HEK293 (cell line): ENCODE data around the gene GNRHR.

Source experiments
- CTCF ChIA-PET: fragments of 350-600 bp; formaldehyde crosslinking; extraction: SDS; loops from one replicate; lab custom pipeline; 2021; ENCODE audit warnings: antibody characterized with exemption; lab: Yijun Ruan, JAX
- POLR2A ChIA-PET: fragments of 300-600 bp; formaldehyde crosslinking; extraction: SDS; loops from one replicate; lab custom pipeline; 2020; ENCODE audit warnings: antibody characterized with exemption, inconsistent platforms; lab: Yijun Ruan, JAX
- H3K27ac ChIP-seq: fragments of 200-500 bp; sonication (Bioruptor generic); 2 replicates; pipeline ENCODE4 v1.5.1; 2014; ENCODE audit warnings: low read depth, low read length, control low read depth, inconsistent platforms; ENCODE audit errors: extremely low read depth
- H3K36me3 ChIP-seq, 2 experiments: fragments of 200-500 bp in 1 of 2; sonication (Bioruptor generic) in 1 of 2; 1 replicate in 1 of 2; 2 replicates in 1 of 2; pipeline ENCODE4 v1.5.1; 2014 to 2017; ENCODE audit warnings: inconsistent platforms in 2 of 2, low read length in 2 of 2; ENCODE audit not compliant: control insufficient read depth in 2 of 2, insufficient read depth in 1 of 2
- H3K4me1 ChIP-seq: fragments of 200-500 bp; sonication (Bioruptor generic); 2 replicates; pipeline ENCODE4 v1.5.1; 2014; ENCODE audit warnings: mild to moderate bottlenecking, low read length, inconsistent platforms; ENCODE audit not compliant: control insufficient read depth, insufficient read depth
- H3K4me3 ChIP-seq: 2 replicates; pipeline ENCODE4 v1.5.1; 2011; ENCODE audit warnings: low read depth, mild to moderate bottlenecking, control low read depth, low read length, moderate library complexity
- H3K9me3 ChIP-seq: fragments of 200-500 bp; sonication (Bioruptor generic); 2 replicates; pipeline ENCODE4 v1.5.1; 2014; ENCODE audit warnings: low read depth, low read length, inconsistent platforms; ENCODE audit not compliant: control insufficient read depth, insufficient read depth
- SETDB1 ChIP-seq: IDR thresholded peaks from one replicate; pipeline ENCODE4 v1.6.1; 2017; ENCODE audit warnings: mild to moderate bottlenecking, low read length, moderate library complexity, mixed read lengths; ENCODE audit not compliant: insufficient read length
- ZBTB11 ChIP-seq: fragments of 450-650 bp; formaldehyde crosslinking; conservative IDR thresholded peaks from 2 replicates; pipeline ENCODE4 v1.5.1; 2016; ENCODE audit warnings: low read depth, missing biosample characterization, missing genetic modification characterization
- ZBTB20 ChIP-seq: fragments of 450-650 bp; formaldehyde crosslinking; IDR thresholded peaks from 2 replicates; pipeline ENCODE4 v1.5.1; 2016; ENCODE audit warnings: missing biosample characterization, missing genetic modification characterization
- ZNF121 ChIP-seq: fragments of 450-650 bp; formaldehyde crosslinking; IDR thresholded peaks from 2 replicates; pipeline ENCODE4 v1.5.1; 2016; ENCODE audit warnings: missing biosample characterization, missing genetic modification characterization
- ZNF19 ChIP-seq: fragments of 450-650 bp; formaldehyde crosslinking; IDR thresholded peaks from 2 replicates; pipeline ENCODE4; 2016; ENCODE audit warnings: missing biosample characterization, missing genetic modification characterization, low read depth
- ZNF280C ChIP-seq: fragments of 450-650 bp; formaldehyde crosslinking; IDR thresholded peaks from 2 replicates; pipeline ENCODE4 v1.5.1; 2016; ENCODE audit warnings: missing biosample characterization, missing genetic modification characterization
- ZNF391 ChIP-seq: fragments of 450-650 bp; formaldehyde crosslinking; IDR thresholded peaks from 2 replicates; pipeline ENCODE4 v1.5.1; 2016; ENCODE audit warnings: low read depth, missing biosample characterization, missing genetic modification characterization, borderline replicate concordance
- ZNF416 ChIP-seq: fragments of 450-650 bp; formaldehyde crosslinking; IDR thresholded peaks from 2 replicates; pipeline ENCODE4 v1.5.1; 2016; ENCODE audit warnings: missing biosample characterization, missing genetic modification characterization
- ZNF423 ChIP-seq: fragments of 450-650 bp; formaldehyde crosslinking; IDR thresholded peaks from 2 replicates; pipeline ENCODE4 v1.5.1; 2016; ENCODE audit warnings: missing biosample characterization, missing genetic modification characterization
- ZNF501 ChIP-seq: fragments of 450-650 bp; formaldehyde crosslinking; IDR thresholded peaks from 2 replicates; pipeline ENCODE4 v1.5.1; 2016; ENCODE audit warnings: missing biosample characterization, missing genetic modification characterization
- ZNF529 ChIP-seq: fragments of 450-650 bp; formaldehyde crosslinking; IDR thresholded peaks from 2 replicates; pipeline ENCODE4 v1.5.1; 2017; ENCODE audit warnings: missing genetic modification characterization, missing biosample characterization; ENCODE audit not compliant: insufficient replicate concordance
- ZNF610 ChIP-seq: fragments of 450-650 bp; formaldehyde crosslinking; IDR thresholded peaks from 2 replicates; pipeline ENCODE4 v1.5.1; 2016; ENCODE audit warnings: missing biosample characterization, missing genetic modification characterization, borderline replicate concordance

GNRHR gene

GRCh38 chr4:67694662-67695061, 59.5 kb downstream of the GNRHR start:
- ChIA-PET CTCF (no interaction called here), POLR2A (no interaction called here)
- H3K4me3 ChIP-seq, result no peak overlapping the region
- H3K4me1 ChIP-seq, result no peaks in the 10 kb centered on the region
- no peaks in the 10 kb centered on the region for H3K9me3 ChIP-seq
- peaks cover 0 to 36% of the 10 kb centered on the region in 2 experiments; a peak in 1 of 3 replicates for H3K36me3 ChIP-seq
- no peak for TF ChIP-seq ZNF280C (tag by site-specific recombination)
- no peak overlapping the region for H3K27ac ChIP-seq

DNA sequence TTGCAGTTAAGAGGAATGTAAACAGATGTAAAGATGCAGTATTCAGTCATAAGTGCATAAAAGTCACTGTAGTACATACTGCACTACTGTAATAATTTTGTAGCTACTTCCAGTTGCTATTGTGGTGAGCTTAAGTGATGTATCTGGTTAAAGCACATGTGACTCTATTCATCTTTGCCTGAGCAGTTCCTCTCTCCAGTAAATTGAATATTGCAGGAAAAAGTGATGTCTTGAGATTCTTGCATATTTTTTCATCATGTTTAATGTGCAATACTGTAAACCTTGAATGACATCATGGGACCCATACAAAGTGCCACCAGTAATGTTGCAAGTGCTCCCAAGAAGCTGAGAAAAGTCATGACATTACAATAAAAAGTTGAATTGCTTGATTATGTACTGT, 62.9 kb downstream of the GNRHR start:
- no peaks in the 10 kb centered on the region for H3K9me3 ChIP-seq
- no peak for TF ChIP-seq ZNF391 (tag by site-specific recombination)
- TF ChIP-seq ZNF529 (tag by site-specific recombination), result no peak
- no peak for TF ChIP-seq ZNF121 (tag by site-specific recombination)
- no peak for TF ChIP-seq ZBTB20
- no peak for TF ChIP-seq ZNF501 (tag by site-specific recombination)
- no peak for TF ChIP-seq ZNF423 (tag by site-specific recombination)
- TF ChIP-seq ZBTB11 (tag by site-specific recombination), result no peak
- no peak for TF ChIP-seq ZNF610 (tag by site-specific recombination)
- no peak for TF ChIP-seq ZNF416
- no peak for TF ChIP-seq SETDB1
- TF ChIP-seq ZNF19 (tag by site-specific recombination), result no peak
- H3K27ac ChIP-seq, result no peak overlapping the region
- peaks cover 0 to 40% of the 10 kb centered on the region in 2 experiments; a peak in 1 of 3 replicates for H3K36me3 ChIP-seq
- no peak overlapping the region for H3K4me3 ChIP-seq
- CTCF ChIA-PET, result no interaction called here
- no peaks in the 10 kb centered on the region for H3K4me1 ChIP-seq
- POLR2A ChIA-PET, result interaction anchor here (0.9 kb wide), 1 partner anchor 10 kb away, joined by 3 read pairs; the partner anchor contains the start of gene UBA6
